Bone marrow (tissue), 2 donors: ENCODE results near the gene RTL9.

Source experiments
- DNase-seq, 2 donors: peaks; one replicate each; lab custom pipeline; 2025; lab: John Stamatoyannopoulos, UW

RTL9 gene

GRCh38 chrX:110341189-110342035, 17.2 kb upstream of the RTL9 start:
- DNase-seq = no peak

- DNase-seq = no peak
These were observed 12.0 kb upstream of the RTL9 start for GRCh38 chrX:110346681-110347080.

GRCh38 chrX:110359273-110359672, 625 bp downstream of the RTL9 start:
- DNase-seq = no peak

GRCh38 chrX:110363244-110363643, 4.6 kb downstream of the RTL9 start:
- DNase-seq = no peak

- DNase-seq = no peak
These were observed 14.7 kb downstream of the RTL9 start for GRCh38 chrX:110373310-110373709.

- DNase-seq = no peak
These were observed 15.9 kb downstream of the RTL9 start for GRCh38 chrX:110374559-110374958.

GRCh38 chrX:110381216-110381615, 22.6 kb downstream of the RTL9 start:
- no peak for DNase-seq

GRCh38 chrX:110383414-110383813, 24.8 kb downstream of the RTL9 start:
- DNase-seq = no peak

GRCh38 chrX:110384490-110384889, 25.8 kb downstream of the RTL9 start:
- no peak for DNase-seq

GRCh38 chrX:110389570-110389969, 30.9 kb downstream of the RTL9 start:
- DNase-seq = no peak

- no peak for DNase-seq
These were observed 32.4 kb downstream of the RTL9 start for GRCh38 chrX:110391086-110391485.

- no peak for DNase-seq
These were observed 36.0 kb downstream of the RTL9 start for GRCh38 chrX:110394651-110395050.

GRCh38 chrX:110395877-110396276, 37.2 kb downstream of the RTL9 start:
- DNase-seq = no peak

GRCh38 chrX:110396735-110397134, 38.1 kb downstream of the RTL9 start:
- DNase-seq = no peak

GRCh38 chrX:110397339-110397738, 38.7 kb downstream of the RTL9 start:
- DNase-seq = no peak

- DNase-seq = no peak
These were observed 39.3 kb downstream of the RTL9 start for GRCh38 chrX:110397904-110398303.

- DNase-seq = no peak
These were observed 40.8 kb downstream of the RTL9 start for GRCh38 chrX:110399497-110399896.

- no peak for DNase-seq
These were observed 41.3 kb downstream of the RTL9 start for GRCh38 chrX:110399966-110400365.

GRCh38 chrX:110401135-110401534, 42.5 kb downstream of the RTL9 start:
- no peak for DNase-seq

- DNase-seq = no peak
These were observed 43.6 kb downstream of the RTL9 start for GRCh38 chrX:110402091-110402849.

- DNase-seq = no peak
These were observed 44.2 kb downstream of the RTL9 start for GRCh38 chrX:110402850-110403221.

- no peak for DNase-seq
These were observed 45.0 kb downstream of the RTL9 start for GRCh38 chrX:110403441-110404238.

GRCh38 chrX:110404376-110404775, 45.7 kb downstream of the RTL9 start:
- DNase-seq = no peak
